HG03060 (cell line): ENCODE measurements around the gene RASSF5.

ENCODE experiments used
- ATAC-seq: cut with Tn5 transposase; IDR thresholded peaks from one replicate; pipeline ENCODE4 v1.9.1; 2021; ENCODE audit warnings: low read depth, moderate number of reproducible peaks; ENCODE audit not compliant: unreplicated experiment

RASSF5 gene

GRCh38 chr1:206540044-206540780 lies 32.9 kb downstream of the RASSF5 start:
- no peak for ATAC-seq

- ATAC-seq, result no peak
These were observed 34.0 kb downstream of the RASSF5 start for GRCh38 chr1:206541236-206541833.

GRCh38 chr1:206544562-206545257 lies 37.4 kb downstream of the RASSF5 start:
- ATAC-seq, result no peak

- ATAC-seq, result no peak
These were observed 38.0 kb downstream of the RASSF5 start for GRCh38 chr1:206545351-206545750.

- no peak for ATAC-seq
These were observed 39.8 kb downstream of the RASSF5 start for GRCh38 chr1:206547104-206547503.

- ATAC-seq, result no peak
These were observed 43.1 kb downstream of the RASSF5 start for GRCh38 chr1:206550446-206550845.

GRCh38 chr1:206551296-206551985 lies 44.1 kb downstream of the RASSF5 start:
- ATAC-seq, result no peak

GRCh38 chr1:206551986-206552326 lies 44.6 kb downstream of the RASSF5 start:
- ATAC-seq, result no peak

GRCh38 chr1:206554211-206554610 lies 46.9 kb downstream of the RASSF5 start:
- ATAC-seq, result no peak

- ATAC-seq, result no peak
These were observed 47.6 kb downstream of the RASSF5 start for GRCh38 chr1:206554701-206555472.

GRCh38 chr1:206555473-206555935 lies 48.2 kb downstream of the RASSF5 start:
- no peak for ATAC-seq

GRCh38 chr1:206556047-206556749 lies 48.9 kb downstream of the RASSF5 start:
- ATAC-seq, result no peak

- ATAC-seq, result no peak
These were observed 49.7 kb downstream of the RASSF5 start for GRCh38 chr1:206556750-206557635.

GRCh38 chr1:206557636-206558473 lies 50.5 kb downstream of the RASSF5 start:
- no peak for ATAC-seq

- ATAC-seq, result no peak
These were observed 51.7 kb downstream of the RASSF5 start for GRCh38 chr1:206558794-206559671.

- no peak for ATAC-seq
These were observed 52.3 kb downstream of the RASSF5 start for GRCh38 chr1:206559672-206559995.
